GM19239 (cell line): ENCODE results near the gene SPHK1.
A peak's percentile ranks its signal among the peaks of the same experiment; 100 is the strongest.

Experiments used
- DNase-seq: peaks from one replicate; pipeline ENCODE4 v3.0.0; 2011; ENCODE audit warnings: low spot score; ENCODE audit not compliant: insufficient read length
- FAIRE-seq: peaks from 2 replicates; lab custom pipeline; 2011; peaks lifted over from hg19 to GRCh38; lab: Jason Lieb, UNC

Gene SPHK1

GRCh38 chr17:76382803-76383545, 1.4 kb upstream of the SPHK1 start:
- DNase-seq: peak; percentile 72
- FAIRE-seq: no peak

GRCh38 chr17:76383546-76384221, 725 bp upstream of the SPHK1 start:
- DNase-seq (peak; percentile 58), FAIRE-seq (peak; percentile 35)

- no peak for FAIRE-seq
Observed at GRCh38 chr17:76384987-76385891, 830 bp downstream of the SPHK1 start.

GRCh38 chr17:76385892-76386786, 1.7 kb downstream of the SPHK1 start:
- FAIRE-seq: peak; percentile 80

More at GRCh38 chr17:76384987-76385891, 830 bp downstream of the SPHK1 start:
- no peak for DNase-seq

GRCh38 chr17:76386966-76387765, 2.8 kb downstream of the SPHK1 start:
- FAIRE-seq: no peak
- DNase-seq: no peak

More at GRCh38 chr17:76385892-76386786, 1.7 kb downstream of the SPHK1 start:
- DNase-seq: peak; percentile 94

GRCh38 chr17:76388966-76389888, 4.8 kb downstream of the SPHK1 start:
- FAIRE-seq (no peak), DNase-seq (no peak)

- DNase-seq (no peak), FAIRE-seq (no peak)
Observed at GRCh38 chr17:76390003-76390421, 5.6 kb downstream of the SPHK1 start.

- DNase-seq (no peak), FAIRE-seq (no peak)
Observed at GRCh38 chr17:76391200-76391715, 6.8 kb downstream of the SPHK1 start.

GRCh38 chr17:76394166-76394565, 9.8 kb downstream of the SPHK1 start:
- DNase-seq (no peak), FAIRE-seq (no peak)

GRCh38 chr17:76395980-76396379, 11.6 kb downstream of the SPHK1 start:
- FAIRE-seq (no peak), DNase-seq (no peak)

GRCh38 chr17:76397184-76397583, 12.8 kb downstream of the SPHK1 start:
- no peak for FAIRE-seq
- DNase-seq: no peak

- FAIRE-seq: peak; percentile 94
- DNase-seq: peak; percentile 84
Observed at GRCh38 chr17:76397687-76398522, 13.5 kb downstream of the SPHK1 start.

- FAIRE-seq (no peak), DNase-seq (no peak)
Observed at GRCh38 chr17:76398523-76399174, 14.2 kb downstream of the SPHK1 start.

- DNase-seq: no peak
- no peak for FAIRE-seq
Observed at GRCh38 chr17:76399175-76400172, 15.1 kb downstream of the SPHK1 start.

GRCh38 chr17:76402711-76403110, 18.3 kb downstream of the SPHK1 start:
- no peak for DNase-seq
- FAIRE-seq: no peak
